IMR-90 (cell line): ENCODE results near the gene USP53.

Experiments
- POLR2A ChIP-seq: IDR thresholded peaks from 2 replicates; pipeline ENCODE4 v1.6.1; 2012; ENCODE audit warnings: mild to moderate bottlenecking, low read depth, low read length
- TF ChIP-seq, protein P1 (sequence below): fragments of 150-350 bp; IDR thresholded peaks from 2 replicates; pipeline ENCODE4 v1.6.1; 2017; ENCODE audit warnings: mild to moderate bottlenecking, antibody characterized with exemption, low read length, low read depth
- TF ChIP-seq, protein P2 (sequence below): conservative IDR thresholded peaks from 2 replicates; pipeline ENCODE4 v1.5.1; 2012; ENCODE audit warnings: mild to moderate bottlenecking, low read depth, low read length, improper control_type of control experiment

- TF ChIP-seq, protein P1, sequence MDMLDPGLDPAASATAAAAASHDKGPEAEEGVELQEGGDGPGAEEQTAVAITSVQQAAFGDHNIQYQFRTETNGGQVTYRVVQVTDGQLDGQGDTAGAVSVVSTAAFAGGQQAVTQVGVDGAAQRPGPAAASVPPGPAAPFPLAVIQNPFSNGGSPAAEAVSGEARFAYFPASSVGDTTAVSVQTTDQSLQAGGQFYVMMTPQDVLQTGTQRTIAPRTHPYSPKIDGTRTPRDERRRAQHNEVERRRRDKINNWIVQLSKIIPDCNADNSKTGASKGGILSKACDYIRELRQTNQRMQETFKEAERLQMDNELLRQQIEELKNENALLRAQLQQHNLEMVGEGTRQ, result no peak
- TF ChIP-seq, protein P2, sequence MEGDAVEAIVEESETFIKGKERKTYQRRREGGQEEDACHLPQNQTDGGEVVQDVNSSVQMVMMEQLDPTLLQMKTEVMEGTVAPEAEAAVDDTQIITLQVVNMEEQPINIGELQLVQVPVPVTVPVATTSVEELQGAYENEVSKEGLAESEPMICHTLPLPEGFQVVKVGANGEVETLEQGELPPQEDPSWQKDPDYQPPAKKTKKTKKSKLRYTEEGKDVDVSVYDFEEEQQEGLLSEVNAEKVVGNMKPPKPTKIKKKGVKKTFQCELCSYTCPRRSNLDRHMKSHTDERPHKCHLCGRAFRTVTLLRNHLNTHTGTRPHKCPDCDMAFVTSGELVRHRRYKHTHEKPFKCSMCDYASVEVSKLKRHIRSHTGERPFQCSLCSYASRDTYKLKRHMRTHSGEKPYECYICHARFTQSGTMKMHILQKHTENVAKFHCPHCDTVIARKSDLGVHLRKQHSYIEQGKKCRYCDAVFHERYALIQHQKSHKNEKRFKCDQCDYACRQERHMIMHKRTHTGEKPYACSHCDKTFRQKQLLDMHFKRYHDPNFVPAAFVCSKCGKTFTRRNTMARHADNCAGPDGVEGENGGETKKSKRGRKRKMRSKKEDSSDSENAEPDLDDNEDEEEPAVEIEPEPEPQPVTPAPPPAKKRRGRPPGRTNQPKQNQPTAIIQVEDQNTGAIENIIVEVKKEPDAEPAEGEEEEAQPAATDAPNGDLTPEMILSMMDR, result no peak
- no peak for TF ChIP-seq POLR2A
Observed at GRCh38 chr4:119315036-119315435, 102.5 kb downstream of the USP53 start.
